ENCODE data around the gene CTU2.

DNA sequence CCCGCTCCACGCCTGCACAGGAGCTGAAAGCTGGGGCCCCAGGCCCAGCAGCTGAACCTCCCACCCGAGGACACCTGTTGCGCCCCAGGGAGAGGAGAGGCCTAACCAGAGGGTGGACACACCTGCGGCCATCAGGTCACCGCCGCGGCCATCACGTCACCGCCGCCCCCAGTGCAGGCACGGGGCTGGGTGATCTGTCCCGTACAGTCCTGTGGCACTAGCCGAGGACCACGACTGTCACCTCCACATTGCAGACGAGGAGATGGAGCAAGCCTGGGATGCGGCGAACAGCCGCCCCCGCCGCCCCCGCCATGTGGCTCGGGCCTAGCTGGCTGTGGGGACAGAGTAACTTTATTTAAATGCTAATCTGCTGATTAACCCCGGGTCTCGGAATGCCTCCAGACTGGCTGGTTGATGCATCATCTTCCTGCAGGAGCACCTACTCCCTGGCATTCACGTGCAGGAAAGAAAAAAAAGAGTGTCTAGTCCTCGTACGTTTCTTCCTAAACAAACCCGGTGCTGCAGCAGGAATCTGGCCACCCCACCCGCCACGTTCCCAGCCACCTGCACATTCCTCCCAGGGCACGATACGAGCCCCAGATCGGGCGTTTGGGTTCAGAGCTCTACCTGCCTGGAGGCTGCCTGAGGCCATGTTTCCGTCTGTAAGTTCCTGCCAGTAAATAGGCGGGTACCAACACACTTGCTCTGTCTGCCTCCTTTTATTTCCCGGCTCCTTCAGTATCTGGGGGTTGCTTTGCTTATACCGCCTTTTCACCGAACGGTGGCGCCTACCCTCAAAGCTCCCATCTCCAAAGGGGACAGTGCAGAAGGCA lies 48.8 kb downstream of the CTU2 start:
- TF ChIP-seq EZH2 (IDR thresholded peaks at IDR 0.05; ENCODE audit: low read depth, low read length, severe bottlenecking), result no peak
- TF ChIP-seq CTCF (IDR thresholded peaks at IDR 0.05; ENCODE audit: control extremely low read depth in 1 of 3, insufficient read depth in 1 of 3, low read depth in 1 of 3, low read length in 3 of 3), result no peak
- no peak for TF ChIP-seq RAD21 (IDR thresholded peaks at IDR 0.05 in 1 of 2, conservative IDR thresholded peaks at IDR 0.05 in 1 of 2; ENCODE audit: low read depth in 2 of 2, low read length in 2 of 2)
- TF ChIP-seq TAF1 (IDR thresholded peaks at IDR 0.05; ENCODE audit: low read depth, low read length), result no peak
- no peak for TF ChIP-seq POLR2AphosphoS5 (IDR thresholded peaks at IDR 0.05; ENCODE audit: low read depth, low read length)
- no peak for TF ChIP-seq POLR2A (IDR thresholded peaks at IDR 0.05; ENCODE audit: control extremely low read depth in 1 of 2, low read depth in 2 of 2, low read length in 2 of 2)

All from H1 (cell line).